Activated effector memory CD4-positive, alpha-beta T cell treated with anti-CD3 and anti-CD28 coated beads, Interleukin-2, amount 50 U/mL, for 16 hours (primary cell): Measurements from ENCODE around the gene GALR1.
"Not testable (repeated sequence)": the region's sequence is repeated elsewhere in the genome, so short reads cannot be mapped to it uniquely, and the experiment has no call there.

Source experiments
- DNase-seq: peaks from one replicate; pipeline ENCODE4 v3.0.0-alpha.2; 2020

Gene GALR1, protein sequence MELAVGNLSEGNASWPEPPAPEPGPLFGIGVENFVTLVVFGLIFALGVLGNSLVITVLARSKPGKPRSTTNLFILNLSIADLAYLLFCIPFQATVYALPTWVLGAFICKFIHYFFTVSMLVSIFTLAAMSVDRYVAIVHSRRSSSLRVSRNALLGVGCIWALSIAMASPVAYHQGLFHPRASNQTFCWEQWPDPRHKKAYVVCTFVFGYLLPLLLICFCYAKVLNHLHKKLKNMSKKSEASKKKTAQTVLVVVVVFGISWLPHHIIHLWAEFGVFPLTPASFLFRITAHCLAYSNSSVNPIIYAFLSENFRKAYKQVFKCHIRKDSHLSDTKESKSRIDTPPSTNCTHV

DNA sequence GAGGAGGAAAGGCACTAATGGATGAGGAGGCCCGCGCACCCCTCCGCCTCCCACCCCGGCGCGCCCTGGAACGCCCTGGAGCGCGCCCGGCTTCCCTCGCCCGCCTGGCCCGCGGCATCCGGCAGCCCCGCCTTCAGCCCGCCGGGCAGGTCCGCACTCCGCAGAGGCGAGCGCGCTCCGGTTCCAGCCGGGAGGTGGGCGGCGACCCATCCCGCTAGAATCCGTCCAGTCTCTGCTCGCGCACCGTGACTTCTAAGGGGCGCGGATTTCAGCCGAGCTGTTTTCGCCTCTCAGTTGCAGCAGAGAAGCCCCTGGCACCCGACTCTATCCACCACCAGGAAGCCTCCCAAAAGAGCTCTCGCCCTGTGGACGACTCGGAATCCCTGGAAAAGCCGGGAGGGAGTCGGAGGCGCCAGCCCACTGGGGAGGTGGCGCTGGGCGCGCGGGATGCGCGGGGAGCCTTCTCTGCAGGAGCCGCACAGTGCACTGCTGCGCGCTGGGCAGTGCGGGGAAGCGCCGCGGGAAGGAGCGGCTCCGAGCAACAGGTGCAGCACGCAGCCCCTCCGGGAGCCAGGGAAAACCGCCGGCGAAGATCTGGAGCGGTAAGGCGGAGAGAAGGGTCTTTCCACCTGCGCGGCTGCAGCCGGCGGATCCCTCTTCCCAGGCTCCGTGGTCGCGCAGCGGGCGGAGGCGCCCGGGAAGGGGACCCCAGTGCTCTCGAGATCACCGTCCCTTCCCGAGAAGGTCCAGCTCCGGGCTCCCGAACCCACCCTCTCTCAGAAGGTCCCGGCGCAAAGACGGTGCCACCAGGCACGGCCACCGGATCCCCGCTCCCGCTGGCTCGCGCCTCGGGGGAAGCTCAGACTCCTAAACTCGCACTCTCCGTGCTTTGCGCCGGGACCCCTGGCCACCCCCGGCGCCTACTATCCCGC, at the start of gene GALR1:
Gene GALR1 (plus strand): TSS at position 280 of the 932 bp plus-strand sequence. CDS start 701 bp downstream, outside the sequence.
- DNase-seq: no peak

DNA sequence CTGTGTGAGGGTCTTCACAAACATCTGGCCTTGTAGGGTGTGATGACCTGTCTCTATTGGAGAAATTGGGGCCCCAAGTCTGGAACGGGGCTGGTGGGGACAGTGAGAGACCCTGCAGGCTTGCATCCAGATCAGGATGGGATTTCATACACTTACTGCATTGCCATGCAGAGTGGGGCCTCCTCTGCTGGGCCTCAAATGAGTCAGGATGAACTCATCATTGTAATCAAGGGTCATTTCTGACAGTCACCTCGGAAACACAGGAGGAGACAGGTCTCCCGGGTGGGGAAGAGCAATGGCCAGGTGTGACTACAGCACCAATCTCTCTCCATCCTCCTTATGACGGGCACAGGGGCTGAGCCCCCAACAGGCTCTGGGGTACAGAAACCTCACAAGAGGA, 48.1 kb upstream of the GALR1 start:
- no peak for DNase-seq

DNA sequence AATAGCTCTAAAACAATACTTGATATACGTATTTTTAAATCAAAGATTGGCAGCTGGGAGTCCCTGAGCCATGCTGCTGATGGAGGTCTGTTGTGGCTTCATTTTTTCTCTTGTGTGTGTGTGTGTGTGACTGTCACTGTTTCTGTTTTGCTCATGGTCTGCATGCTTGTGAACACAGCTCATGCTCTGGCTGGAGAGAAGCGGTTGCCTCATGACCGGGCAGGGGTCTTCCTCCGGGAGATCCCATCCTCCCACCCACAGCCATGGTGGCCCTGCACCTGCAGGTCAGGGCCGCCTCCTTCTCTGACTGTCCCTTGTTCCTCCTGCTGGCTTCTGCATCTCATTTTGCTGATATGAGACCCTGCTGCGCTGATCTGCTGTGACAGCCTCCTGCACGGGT, 47.3 kb upstream of the GALR1 start:
- no peak for DNase-seq

DNA sequence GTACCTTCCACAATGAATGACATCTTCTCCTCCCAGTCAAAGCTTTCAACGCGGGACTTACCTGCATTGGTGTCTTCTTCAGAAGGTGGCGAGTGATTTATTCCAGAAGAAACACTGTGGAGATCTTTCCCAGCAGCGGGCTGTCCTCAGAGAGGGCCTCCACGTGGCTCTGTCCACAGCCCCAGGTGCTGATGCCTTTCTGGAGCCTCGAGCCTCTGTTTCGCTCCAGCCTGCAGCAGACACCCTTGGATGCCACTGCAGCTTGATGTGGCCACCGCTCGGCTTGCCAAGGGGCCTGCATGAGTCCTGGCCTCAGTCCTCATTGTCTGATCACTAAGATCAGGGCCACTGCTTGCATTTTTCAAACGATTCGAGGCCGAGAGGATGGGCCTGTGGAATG, 46.6 kb upstream of the GALR1 start:
- no peak for DNase-seq

DNA sequence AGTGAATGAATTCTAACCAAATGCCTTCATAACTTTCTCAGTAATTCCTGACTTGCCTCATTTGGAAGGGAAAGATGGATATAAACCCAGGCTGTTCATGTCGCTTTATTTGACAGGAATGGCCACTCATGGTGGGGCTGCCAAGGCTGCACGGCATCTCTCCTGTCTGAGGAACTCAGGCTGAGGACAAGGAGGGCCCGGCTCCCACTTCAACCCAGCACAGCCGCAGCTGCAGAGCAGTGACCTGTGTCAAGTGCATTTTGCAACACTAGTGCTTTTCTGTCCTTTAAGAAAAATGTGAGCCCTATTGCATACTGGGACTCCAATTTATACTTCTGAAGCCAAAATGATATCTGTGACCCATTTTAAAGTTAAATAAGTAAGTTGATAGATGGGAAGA, 45.8 kb upstream of the GALR1 start:
- no peak for DNase-seq

DNA sequence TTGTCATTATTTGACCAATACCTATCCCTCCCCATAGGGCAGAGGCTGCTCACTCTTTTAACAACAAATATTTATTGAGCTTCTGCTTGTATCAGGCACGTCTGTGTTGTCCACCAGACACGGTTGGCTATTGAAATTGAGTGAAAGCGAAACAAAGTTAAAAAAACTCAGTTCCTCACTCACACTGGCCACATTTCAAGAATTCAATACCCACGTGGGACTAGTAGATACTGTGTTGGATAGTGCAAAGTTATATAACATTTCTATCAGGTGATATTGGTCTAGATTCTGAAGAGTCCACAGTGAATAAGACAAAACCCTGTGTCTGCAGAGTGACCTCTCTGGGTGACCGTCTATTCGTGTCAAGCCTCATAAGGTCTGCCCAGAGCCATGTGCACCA, 43.9 kb upstream of the GALR1 start:
- no peak for DNase-seq

DNA sequence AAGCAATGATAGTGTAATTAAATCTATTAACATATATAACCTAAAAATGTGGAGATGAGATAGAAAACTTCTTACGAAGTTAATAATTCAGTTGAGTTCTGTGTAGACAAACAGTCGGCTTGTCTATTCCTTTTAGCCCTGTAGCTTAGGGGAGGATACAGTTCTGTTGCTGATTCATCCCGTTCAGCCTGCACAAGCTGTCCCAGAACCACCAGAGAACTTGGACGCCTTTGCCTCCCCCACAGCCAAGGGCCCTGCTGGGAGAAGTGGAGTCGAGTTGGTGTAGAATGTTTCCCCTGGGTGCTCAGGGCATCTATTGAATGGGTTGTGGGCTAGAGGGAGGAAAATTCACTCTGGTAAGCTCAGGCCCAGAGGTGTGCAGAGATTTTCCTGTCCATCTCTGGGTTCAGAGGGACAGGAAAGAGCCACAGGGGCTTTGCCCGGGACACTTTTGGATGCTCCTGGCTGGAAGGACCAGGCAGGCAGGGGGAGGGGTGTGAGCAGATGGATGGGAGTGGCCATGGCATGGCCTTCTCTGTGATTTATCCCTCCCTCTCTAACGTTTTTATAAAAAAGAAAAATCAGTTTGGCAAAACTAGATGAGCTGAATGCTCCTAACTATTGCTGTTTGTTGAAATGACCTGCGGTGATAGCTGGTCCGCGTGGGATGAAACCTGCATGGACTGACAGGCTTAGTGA, 42.8 kb upstream of the GALR1 start:
- no peak for DNase-seq

DNA sequence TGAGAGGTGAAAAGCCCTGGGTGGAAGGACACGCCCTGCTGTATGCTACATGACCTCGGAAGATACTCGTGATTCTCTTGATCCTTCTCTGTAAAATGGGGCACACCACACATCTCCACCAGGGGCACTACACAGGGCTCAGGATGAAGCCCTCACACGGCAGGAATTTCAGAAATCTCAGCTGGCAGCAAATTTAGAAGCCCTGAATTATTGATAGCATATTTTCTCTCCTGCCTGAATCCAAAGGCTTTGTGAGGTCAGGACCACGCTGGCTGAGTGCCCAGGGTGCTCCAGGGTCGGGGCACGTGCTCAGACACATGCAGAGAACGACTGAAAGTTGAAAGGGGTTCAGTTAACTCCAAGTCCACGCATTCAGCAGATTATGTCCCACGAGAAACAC, 42.1 kb upstream of the GALR1 start:
- peak; percentile 84 for DNase-seq

DNA sequence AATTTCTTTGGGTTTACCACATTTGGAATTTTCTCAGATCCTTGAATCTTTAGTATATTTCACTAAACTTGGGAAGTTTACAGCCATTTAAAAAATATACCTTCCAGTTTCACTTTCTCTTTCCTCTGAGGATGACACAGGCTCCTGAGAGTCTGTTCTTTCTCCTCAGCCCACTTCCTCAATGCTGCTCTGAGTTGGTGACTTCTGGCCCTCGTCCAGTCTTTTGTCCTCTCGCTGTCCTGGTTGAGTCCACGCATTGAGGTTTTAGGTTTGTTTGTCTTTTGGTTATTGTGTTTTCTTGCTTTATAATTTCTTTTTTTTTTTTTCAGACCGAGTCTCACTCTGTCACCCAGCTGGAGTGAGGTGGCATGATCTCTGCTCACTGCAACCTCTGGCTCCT, 40.7 kb upstream of the GALR1 start:
- DNase-seq: peak; percentile 70

DNA sequence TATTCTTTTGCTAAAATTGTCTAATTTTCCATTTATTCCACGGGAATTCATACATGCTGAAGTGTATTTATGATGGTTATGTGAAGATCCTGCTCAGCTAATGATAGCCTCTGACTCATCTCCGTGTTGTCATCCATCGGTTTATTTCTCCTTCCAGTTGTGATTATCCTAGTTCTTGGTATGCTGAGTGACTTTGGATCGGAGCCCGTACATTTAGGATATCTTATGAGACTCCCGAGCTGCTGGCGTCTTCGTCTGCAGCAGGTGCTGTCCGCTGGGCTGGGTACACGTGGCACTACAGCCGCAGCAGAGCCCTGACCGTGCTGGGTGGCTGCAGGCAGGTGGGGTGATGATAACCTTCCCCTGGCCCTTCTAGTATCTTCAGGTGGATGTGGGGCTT, 40.1 kb upstream of the GALR1 start:
- DNase-seq: no peak

DNA sequence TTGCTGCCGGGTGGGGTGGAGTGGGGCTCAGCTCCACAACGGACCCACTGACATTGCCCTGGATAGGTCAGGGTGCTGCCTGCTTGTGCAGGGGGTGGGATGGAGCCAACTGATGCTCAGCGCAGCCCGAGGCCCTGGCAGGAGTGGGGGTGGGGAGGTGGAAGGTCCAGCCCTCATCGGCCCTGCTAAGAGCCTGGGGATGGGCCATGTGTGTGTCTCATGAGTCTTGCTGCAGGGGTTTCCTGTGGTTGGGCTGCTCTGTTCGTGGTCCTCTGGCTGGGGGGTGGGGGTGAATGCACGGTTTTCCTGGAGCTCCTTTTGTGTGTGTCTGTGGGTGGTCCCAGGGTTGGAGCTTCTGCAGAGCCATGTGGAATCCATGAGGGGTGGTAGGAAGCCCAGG, 39.4 kb upstream of the GALR1 start:
- DNase-seq: no peak

DNA sequence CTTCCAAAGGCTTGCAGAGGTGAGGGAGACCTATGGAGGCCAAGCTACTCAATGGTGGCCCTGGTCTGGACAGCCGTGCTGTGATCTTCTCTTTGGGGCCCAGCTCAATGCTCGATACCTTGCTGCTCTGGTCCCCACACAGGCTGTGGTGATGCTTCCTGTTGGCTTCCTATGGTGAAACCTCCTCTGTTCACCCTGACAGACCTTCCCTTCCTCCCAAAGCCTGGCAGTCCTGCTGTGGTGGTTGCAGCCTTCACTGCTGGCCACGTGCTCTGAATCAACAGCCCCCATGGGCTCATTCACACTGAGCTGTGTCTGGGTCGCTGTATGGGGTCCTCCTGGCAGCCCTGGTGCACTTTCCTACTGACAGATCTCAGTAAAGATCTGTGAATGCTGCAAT, 31.0 kb upstream of the GALR1 start:
- no peak for DNase-seq

DNA sequence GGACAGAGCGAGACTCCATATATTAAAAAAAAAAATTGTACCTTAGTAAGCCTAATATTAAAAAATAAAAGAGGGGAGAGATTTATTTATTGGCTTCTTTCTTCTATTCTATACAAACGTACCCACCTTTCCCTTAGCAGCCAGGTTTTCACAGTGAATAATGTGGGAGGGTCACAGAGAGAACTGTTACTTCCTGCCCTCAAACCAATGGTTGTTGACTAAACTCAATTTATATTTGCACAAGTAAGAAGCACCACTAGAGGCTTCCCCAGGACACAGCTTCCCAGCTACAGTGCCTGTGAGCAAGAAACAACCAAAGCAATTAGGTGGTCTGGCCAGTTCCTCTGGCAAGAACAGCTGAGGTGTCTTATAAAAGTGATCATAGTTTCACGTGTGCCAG, 28.9 kb upstream of the GALR1 start:
- DNase-seq: no peak

DNA sequence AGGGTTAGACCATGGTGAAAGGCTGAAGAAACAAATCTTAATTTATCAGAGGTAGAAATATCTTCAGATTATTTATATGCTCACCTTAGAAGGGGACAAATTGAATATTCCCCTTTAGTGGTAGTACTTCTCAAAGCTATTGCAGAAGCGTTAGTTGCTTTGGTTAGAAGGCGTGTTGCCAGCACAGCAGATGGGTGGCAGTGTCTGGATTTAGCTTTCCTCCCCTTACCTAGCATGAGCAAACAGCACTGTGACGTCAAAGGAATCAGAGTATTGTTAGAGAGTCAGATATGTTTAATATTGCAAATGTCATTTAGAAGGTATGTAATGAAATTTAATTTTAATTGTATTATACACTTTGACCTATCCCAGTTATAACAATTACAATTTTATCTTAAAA, 27.2 kb upstream of the GALR1 start:
- DNase-seq: no peak

DNA sequence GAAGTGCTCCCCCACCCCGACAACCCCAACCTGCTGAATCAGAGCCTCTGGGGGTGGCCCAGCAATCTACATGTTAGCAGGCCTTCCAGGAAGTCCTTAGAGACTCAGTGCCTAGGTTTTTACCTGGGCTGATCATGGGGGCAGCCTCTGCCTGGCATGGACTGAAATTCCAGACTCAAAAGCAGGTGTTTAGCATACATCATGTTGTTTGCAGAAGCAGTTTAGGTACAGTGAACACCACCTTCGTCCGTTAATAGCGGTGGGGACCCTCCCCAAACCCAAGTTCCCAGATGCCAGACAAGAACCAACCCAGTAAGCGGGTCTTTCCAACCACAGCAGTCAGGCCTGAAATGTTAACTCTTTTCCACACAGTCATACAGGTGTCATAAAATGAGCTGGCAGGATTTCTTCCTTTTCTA, 26.4 kb upstream of the GALR1 start:
- peak; percentile 74 for DNase-seq

DNA sequence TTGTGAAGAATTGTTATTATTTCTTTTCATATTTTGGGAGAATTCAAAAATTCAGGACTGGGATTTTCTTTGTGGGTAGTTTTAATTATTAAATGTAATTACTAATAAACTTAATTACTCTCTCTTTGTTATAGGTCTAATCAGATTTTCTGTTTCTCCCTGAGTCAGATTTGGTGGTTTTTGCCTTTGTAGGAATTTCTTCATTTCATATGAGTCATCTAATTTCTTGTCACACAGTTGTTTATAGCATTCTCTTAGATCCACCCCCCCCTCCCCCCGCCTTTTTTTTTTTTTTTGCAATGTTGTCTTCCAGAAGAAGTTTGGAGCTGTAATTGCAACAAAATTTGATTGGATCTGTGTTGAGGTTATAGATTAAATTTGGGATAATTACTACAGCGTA, 26.0 kb upstream of the GALR1 start:
- no peak for DNase-seq

DNA sequence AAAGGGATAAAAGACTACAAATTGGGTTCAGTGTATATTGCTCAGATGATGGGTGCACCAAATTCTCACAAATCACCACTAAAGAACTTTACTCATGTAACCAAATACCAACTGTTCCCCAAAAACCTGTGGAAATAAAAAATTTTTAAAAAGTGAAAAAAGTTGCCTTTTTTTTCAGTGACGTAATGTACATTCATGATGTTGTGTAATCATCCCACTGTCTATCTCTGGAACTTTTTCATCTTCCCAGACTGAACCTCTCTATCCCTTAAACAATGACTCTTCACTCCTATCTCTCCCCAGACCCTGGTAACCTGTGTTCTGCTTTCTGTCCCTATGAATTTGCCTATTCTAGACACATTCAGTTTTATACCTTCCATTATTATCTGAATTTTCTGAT, 19.0 kb upstream of the GALR1 start:
- DNase-seq: no peak

DNA sequence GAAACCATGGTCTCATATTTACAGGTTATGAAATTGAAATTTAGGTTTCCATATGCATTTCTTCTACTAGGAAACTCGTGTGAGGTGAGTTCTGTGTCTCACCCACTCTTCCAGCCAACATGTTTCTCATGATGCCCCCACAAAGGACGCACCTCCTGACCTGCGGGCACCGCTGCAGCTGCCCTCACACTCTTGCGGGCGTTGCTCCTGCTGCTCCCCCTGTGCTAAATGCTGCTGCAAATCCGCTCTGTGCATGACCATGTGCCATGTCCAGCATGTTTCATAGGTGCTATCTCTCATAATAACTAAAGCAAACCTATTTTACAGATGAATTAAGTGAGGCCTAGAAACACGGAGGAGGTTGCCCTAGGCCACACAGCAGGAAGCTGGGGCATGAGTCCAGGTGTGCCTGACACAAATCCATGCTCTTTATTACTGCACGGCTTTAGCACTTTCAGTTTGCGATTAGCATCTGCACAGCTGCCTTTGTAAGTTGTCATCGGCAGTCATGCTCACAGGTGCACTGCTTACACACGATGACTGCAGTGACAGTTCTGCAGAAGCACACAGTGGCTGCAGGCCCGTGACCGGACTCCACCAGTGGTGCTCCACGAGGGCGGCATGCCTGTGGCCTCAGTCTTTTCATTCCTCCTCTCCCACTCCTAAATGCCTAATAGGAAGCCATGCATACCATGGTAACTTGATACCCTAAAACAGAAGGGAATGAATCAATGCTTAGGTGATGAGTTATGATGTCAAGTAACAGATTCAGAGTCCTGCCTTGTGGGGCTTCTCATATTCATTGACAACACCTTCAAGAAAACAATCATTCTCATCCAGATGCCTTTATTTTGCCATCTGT, 14.9 kb upstream of the GALR1 start:
- no peak for DNase-seq

DNA sequence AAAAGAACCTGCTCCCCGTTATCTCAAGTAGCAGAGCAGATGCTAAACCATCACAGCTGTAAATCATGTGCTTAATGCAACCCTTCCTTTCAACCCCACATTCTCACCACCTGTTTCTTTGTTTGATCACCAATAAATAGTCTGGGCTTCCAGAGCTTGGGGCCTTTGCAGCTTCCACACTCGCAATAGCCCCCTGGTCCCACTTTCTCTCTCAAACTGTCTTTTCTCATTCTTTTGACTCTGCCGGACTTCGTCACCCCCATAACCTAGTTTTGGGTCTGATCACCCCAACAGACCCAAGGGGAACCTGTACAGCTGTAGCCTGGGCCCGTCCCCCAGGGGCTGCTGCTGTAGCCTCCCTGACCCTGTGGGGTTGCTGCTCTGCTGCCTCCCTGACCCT, 10.4 kb upstream of the GALR1 start:
- not testable (repeated sequence) for DNase-seq

DNA sequence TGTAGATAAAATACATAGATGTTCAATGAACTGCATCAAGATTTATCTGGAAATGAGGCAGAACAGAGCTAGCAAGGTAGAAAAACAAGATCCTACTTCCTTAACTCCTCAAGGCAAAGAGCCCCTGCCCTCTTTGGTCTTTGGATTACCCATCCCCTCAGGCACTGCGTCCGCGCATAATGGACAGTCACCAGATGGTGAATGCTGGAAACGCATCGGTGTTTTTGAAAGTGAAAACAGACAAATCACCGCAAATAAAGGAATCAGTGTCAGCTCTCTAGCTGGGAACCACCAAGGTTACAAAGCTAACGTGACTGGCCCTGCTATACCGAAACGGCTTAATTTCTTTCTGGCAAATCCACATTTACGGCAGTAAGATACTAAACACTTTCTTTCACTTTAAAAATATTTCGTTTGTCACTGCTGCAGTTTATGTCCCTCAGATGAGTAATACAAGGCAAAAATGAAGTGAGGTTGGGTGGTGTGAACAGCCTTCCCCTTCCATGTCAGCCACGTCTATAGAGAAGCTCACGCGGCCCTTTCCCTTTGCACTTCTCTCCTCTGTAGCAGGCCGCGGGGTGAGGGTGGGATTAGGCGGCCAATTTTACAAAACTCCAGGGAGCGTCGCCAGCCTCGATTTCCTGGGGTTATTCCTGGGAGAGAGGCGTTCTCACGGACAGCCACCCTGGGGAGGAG, 627 bp upstream of the GALR1 start:
- no peak for DNase-seq

DNA sequence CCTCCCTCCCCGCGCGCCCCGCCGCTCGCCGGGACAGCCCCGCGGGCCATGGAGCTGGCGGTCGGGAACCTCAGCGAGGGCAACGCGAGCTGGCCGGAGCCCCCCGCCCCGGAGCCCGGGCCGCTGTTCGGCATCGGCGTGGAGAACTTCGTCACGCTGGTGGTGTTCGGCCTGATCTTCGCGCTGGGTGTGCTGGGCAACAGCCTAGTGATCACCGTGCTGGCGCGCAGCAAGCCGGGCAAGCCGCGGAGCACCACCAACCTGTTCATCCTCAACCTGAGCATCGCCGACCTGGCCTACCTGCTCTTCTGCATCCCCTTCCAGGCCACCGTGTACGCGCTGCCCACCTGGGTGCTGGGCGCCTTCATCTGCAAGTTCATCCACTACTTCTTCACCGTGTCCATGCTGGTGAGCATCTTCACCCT, 865 bp downstream of the GALR1 start:
- DNase-seq: no peak
